HepG2 (cell line): ENCODE measurements around the gene HSCB. TPM values are rescaled to one million over a fixed set of nuclear protein-coding genes. Genes with fewer than 3 reads are reported as not detected.

Experiments
- ADNP ChIP-seq: sonication (generic); formaldehyde crosslinking; IDR thresholded peaks from 2 replicates; pipeline ENCODE4 v1.4.0; 2020; ENCODE audit warnings: missing genetic modification reagents
- ARNTL ChIP-seq: sonication (generic); formaldehyde crosslinking; IDR thresholded peaks from 2 replicates; pipeline ENCODE4 v1.4.0; 2020; ENCODE audit warnings: mild to moderate bottlenecking, missing genetic modification reagents
- ETV5 ChIP-seq: IDR thresholded peaks from 2 replicates; pipeline ENCODE4 v1.6.1; 2018; ENCODE audit warnings: missing biosample characterization, missing genetic modification reagents, inconsistent platforms, borderline replicate concordance
- GPN1 ChIP-seq: sonication (generic); formaldehyde crosslinking; IDR thresholded peaks from 2 replicates; pipeline ENCODE4 v1.5.1; 2020; ENCODE audit warnings: missing genetic modification reagents, borderline replicate concordance
- IKZF5 ChIP-seq: IDR thresholded peaks from 2 replicates; pipeline ENCODE4 v1.6.1; 2018; ENCODE audit warnings: missing genetic modification reagents, mild to moderate bottlenecking, missing compliant biosample characterization
- KLF16 ChIP-seq, 2 experiments: sonication (generic) in 1 of 2; formaldehyde crosslinking in 1 of 2; IDR thresholded peaks; 2 replicates each; pipeline versions ENCODE4 v1.6.1 to v1.8.0; 2016 to 2023; ENCODE audit warnings: missing genetic modification reagents in 2 of 2, missing compliant biosample characterization in 1 of 2
- MEIS2 ChIP-seq: sonication (generic); formaldehyde crosslinking; IDR thresholded peaks from 2 replicates; pipeline ENCODE4 v1.9.0; 2021; ENCODE audit warnings: mild to moderate bottlenecking, missing genetic modification reagents
- NFATC3 ChIP-seq: sonication (generic); formaldehyde crosslinking; IDR thresholded peaks from 2 replicates; pipeline ENCODE4 v1.5.1; 2020; ENCODE audit warnings: mild to moderate bottlenecking, missing genetic modification reagents
- NFYB ChIP-seq: sonication (generic); formaldehyde crosslinking; IDR thresholded peaks from 2 replicates; pipeline ENCODE4 v1.4.0; 2020; ENCODE audit warnings: missing genetic modification reagents
- PITX1 ChIP-seq: sonication (generic); formaldehyde crosslinking; IDR thresholded peaks from 2 replicates; pipeline ENCODE4 v1.5.1; 2020; ENCODE audit warnings: mild to moderate bottlenecking, missing genetic modification reagents
- PLRG1 ChIP-seq: fragments of 450-650 bp; conservative IDR thresholded peaks from 2 replicates; pipeline ENCODE4 v1.6.1; 2016
- RFXAP ChIP-seq: sonication (generic); formaldehyde crosslinking; IDR thresholded peaks from 2 replicates; pipeline ENCODE4 v1.4.0; 2020; ENCODE audit warnings: missing genetic modification reagents, borderline replicate concordance
- SOX5 ChIP-seq: IDR thresholded peaks from 2 replicates; pipeline ENCODE4 v1.6.1; 2016; ENCODE audit warnings: borderline replicate concordance
- USF2 ChIP-seq, 2 experiments: sonication (generic) in 1 of 2; formaldehyde crosslinking in 1 of 2; IDR thresholded peaks; 2 replicates each; pipeline versions ENCODE4 v1.5.1 to v1.6.1; 2011 to 2020; ENCODE audit warnings: borderline replicate concordance in 1 of 2, low read depth in 1 of 2, low read length in 1 of 2, mild to moderate bottlenecking in 1 of 2, missing genetic modification reagents in 1 of 2, moderate library complexity in 1 of 2
- ZGPAT ChIP-seq: IDR thresholded peaks from 2 replicates; pipeline ENCODE4 v1.6.1; 2016; ENCODE audit warnings: mild to moderate bottlenecking
- ZNF124 ChIP-seq: sonication (generic); formaldehyde crosslinking; IDR thresholded peaks from 2 replicates; pipeline ENCODE4 v1.4.0; 2020; ENCODE audit warnings: missing genetic modification reagents
- ZNF564 ChIP-seq: sonication (generic); formaldehyde crosslinking; IDR thresholded peaks from 2 replicates; pipeline ENCODE4 v1.8.1; 2023; ENCODE audit warnings: mild to moderate bottlenecking, missing genetic modification reagents
- ZNF572 ChIP-seq: sonication (generic); formaldehyde crosslinking; IDR thresholded peaks from 2 replicates; pipeline ENCODE4 v1.5.1; 2020; ENCODE audit warnings: mild to moderate bottlenecking, missing genetic modification reagents
- ZNF644 ChIP-seq: IDR thresholded peaks from 2 replicates; pipeline ENCODE4 v1.6.1; 2016; ENCODE audit warnings: low read depth
- ZNF709 ChIP-seq: sonication (generic); formaldehyde crosslinking; IDR thresholded peaks from 2 replicates; pipeline ENCODE4 v1.5.0; 2020; ENCODE audit warnings: mild to moderate bottlenecking, missing genetic modification reagents
- polyA plus RNA-seq, 8 experiments: library from polyadenylated mRNA; depleted of rRNA in 3 of 8; stranded (reverse) in 7 of 8; unstranded in 1 of 8; fragments of >200 nt; fragmentation: Illumina TruSeq in 4 of 8; extraction: Trizol in 4 of 8; gene quantifications; 2 replicates each; pipeline versions ENCODE4 v1.2.1 to v1.2.3, GENCODE V29; 2011 to 2016; ENCODE audit warnings: low read depth in 4 of 8, missing spikeins in 1 of 8, mixed read lengths in 1 of 8; ENCODE audit not compliant: insufficient read depth in 1 of 8
- total RNA-seq, 5 experiments: library from RNA; depleted of rRNA; stranded (reverse); fragments of >200 nt; fragmentation: Illumina TruSeq; extraction: Trizol; gene quantifications; 2 replicates each; pipeline ENCODE4 v1.2.3, GENCODE V29; 2016; ENCODE audit warnings: low read depth in 1 of 5
- TF ChIP-seq, protein P1 (sequence below): sonication (generic); formaldehyde crosslinking; IDR thresholded peaks from 2 replicates; pipeline ENCODE4 v1.5.1; 2020; ENCODE audit warnings: mild to moderate bottlenecking, missing genetic modification reagents

Gene HSCB
- total and polyA plus RNA-seq, 2 of the 13 experiments (the other 11 are each of a cell fraction or from before 2014, with no cell fraction given): 15.4 to 20.9 TPM

DNA sequence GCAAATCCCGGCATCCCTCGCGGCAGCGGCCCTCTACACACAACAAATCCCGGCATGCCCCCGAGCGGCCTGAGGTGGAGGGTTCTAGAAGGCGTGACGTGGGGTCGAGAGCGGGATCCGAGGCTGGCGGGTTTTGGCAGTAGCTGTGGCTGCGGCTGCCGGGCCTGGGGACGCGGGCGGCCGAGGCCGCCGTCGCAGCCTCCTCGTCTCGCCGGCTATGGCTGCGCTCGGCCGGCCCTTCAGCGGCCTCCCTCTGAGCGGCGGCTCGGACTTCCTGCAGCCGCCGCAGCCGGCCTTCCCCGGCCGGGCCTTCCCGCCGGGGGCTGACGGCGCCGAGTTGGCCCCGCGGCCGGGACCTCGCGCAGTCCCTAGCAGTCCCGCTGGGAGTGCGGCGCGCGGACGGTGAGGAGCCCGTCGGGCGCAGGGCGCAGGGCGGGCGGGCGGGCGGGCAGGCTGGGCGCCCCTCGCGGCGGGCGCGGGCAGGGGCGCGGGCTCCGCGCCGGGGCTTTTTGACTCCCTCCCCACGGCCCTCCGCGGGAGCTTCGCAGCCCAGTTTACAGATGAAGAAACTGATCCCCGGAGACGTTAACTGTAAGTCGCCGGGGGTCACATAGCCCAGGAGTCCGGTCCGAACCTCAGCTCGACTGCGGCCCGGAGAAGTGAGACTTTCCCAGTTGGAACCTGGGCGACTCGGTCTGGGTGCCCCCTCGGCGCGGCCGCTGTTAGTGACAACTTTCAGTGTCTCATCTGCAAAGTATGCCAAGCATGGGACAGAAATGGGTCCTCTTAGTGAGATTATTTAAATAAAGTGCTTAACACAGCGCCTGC lies 31.0 kb downstream of the HSCB start, which contains the start of gene CCDC117 (continued):
- TF ChIP-seq IKZF5 (CRISPR knock-in tag) (0 out of 2 replicates have a peak, but pooled peaks have one; percentile 69), ZNF564 (CRISPR knock-in tag) (no peak), ARNTL (CRISPR knock-in tag) (peak; percentile 55; the same call in 1 of the 2 replicates), MEIS2 (CRISPR knock-in tag) (peak; percentile 32; the same call in 1 of the 2 replicates), ZNF644 (CRISPR knock-in tag) (no peak), ADNP (CRISPR knock-in tag) (no peak), GPN1 (CRISPR knock-in tag) (no peak), KLF16 (CRISPR knock-in tag; IDR thresholded peaks at IDR 0.05) (peak in 1 of 2 experiments; percentile 90; a peak in 2 of 4 replicates), ZNF572 (CRISPR knock-in tag) (no peak), ZNF124 (peak; percentile 86; the same call in 1 of the 2 replicates), ETV5 (no peak; the same call in none of the 2 replicates), USF2 (IDR thresholded peaks at IDR 0.05; ENCODE audit: low read depth, low read length) (no peak), USF2 (CRISPR knock-in tag; IDR thresholded peaks at IDR 0.05; ENCODE audit: borderline replicate concordance) (no peak), RFXAP (CRISPR knock-in tag) (no peak; the same call in 1 of the 2 replicates), NFATC3 (CRISPR knock-in tag) (no peak), ZGPAT (CRISPR knock-in tag) (no peak), ZNF709 (no peak; the same call in 1 of the 2 replicates), SOX5 (CRISPR knock-in tag) (peak; percentile 47; the same call in 1 of the 2 replicates), PITX1 (CRISPR knock-in tag) (peak; percentile 66; the same call in 1 of the 2 replicates), PLRG1 (no peak), NFYB (CRISPR knock-in tag) (peak; percentile 45)
- TF ChIP-seq, protein P1, sequence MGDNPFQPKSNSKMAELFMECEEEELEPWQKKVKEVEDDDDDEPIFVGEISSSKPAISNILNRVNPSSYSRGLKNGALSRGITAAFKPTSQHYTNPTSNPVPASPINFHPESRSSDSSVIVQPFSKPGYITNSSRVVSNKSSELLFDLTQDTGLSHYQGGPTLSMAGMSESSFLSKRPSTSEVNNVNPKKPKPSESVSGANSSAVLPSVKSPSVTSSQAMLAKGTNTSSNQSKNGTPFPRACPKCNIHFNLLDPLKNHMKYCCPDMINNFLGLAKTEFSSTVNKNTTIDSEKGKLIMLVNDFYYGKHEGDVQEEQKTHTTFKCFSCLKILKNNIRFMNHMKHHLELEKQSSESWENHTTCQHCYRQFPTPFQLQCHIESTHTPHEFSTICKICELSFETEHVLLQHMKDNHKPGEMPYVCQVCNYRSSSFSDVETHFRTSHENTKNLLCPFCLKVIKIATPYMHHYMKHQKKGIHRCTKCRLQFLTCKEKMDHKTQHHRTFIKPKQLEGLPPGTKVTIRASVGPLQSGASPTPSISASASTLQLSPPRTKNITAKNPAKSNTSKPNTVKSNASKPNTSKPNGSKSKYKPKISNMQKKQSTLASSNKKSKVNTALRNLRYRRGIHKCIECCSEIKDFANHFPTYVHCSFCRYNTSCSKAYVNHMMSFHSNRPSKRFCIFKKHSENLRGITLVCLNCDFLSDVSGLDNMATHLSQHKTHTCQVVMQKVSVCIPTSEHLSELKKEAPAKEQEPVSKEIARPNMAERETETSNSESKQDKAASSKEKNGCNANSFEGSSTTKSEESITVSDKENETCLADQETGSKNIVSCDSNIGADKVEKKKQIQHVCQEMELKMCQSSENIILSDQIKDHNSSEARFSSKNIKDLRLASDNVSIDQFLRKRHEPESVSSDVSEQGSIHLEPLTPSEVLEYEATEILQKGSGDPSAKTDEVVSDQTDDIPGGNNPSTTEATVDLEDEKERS (CRISPR knock-in tag): peak; percentile 47; the same call in 1 of the 2 replicates
